SW 1271 (cell line): ENCODE results near the gene CDC42EP3.

ENCODE experiments used
- DNase-seq, 2 experiments: peaks; one replicate each; lab custom pipeline; 2025; lab: John Stamatoyannopoulos, UW

The CDC42EP3 gene, protein sequence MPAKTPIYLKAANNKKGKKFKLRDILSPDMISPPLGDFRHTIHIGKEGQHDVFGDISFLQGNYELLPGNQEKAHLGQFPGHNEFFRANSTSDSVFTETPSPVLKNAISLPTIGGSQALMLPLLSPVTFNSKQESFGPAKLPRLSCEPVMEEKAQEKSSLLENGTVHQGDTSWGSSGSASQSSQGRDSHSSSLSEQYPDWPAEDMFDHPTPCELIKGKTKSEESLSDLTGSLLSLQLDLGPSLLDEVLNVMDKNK

DNA sequence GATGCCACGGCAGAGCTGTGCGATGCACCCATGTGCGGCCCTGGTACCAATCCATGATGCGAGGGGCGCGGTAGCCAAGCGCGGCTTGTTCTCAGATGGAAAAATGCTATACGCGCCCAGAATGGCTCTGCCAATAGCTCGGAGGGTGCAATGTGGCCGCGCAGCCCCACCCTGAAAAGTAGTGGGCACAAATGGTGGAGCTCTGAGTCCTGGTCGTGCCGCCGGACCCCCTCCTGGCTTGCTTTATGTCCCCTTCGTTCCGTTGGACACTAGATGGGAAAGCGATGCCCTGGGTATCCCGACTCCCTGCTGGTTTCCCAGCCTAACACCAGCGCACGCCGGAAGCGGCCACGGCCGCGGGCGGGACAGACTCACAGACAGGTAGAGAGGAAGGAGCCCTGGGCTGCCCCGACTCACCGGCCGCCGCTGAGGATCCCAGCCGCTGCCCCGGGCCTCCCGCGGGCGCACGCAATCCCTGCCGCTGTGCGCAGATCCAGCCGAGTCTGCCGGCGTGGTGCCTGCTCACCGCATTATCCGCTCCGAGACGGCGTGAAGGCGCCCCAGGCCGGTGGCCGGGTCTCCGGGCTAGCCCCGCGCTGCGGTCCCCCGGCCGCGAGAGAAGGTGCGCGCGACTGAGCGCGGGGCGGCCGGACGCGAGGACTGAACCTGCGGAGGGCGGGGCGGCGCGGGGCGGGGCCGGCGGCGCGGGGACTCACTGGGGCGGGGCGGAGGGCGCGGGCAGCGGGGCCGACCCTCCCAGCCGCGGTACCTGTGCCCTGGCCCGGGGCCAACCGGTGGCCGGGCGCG lies at the start of gene CDC42EP3:
CDC42EP3 (minus strand) TSS at position 634 of the 807 bp plus-strand sequence. CDS start 25,055 bp downstream, outside the sequence.
- DNase-seq, result peak; percentile 50 to 78

DNA sequence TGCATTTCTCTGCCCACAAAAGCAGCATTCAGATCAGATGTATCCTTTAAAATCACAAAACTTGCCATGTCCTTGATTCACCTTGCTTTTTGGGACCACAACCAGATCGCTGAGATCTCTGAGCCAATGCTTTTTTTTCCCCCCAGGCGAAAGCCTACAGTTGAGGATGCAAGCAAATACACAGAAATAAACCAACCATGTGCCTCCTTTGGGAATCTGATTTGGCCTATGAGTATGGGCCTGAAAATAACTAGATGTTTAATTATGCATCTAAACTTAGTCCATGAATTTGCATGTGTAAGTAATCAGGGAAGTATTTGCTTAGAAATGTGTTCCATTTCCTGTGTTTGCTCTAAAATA lies 49.7 kb upstream of the CDC42EP3 start:
- no peak for DNase-seq

DNA sequence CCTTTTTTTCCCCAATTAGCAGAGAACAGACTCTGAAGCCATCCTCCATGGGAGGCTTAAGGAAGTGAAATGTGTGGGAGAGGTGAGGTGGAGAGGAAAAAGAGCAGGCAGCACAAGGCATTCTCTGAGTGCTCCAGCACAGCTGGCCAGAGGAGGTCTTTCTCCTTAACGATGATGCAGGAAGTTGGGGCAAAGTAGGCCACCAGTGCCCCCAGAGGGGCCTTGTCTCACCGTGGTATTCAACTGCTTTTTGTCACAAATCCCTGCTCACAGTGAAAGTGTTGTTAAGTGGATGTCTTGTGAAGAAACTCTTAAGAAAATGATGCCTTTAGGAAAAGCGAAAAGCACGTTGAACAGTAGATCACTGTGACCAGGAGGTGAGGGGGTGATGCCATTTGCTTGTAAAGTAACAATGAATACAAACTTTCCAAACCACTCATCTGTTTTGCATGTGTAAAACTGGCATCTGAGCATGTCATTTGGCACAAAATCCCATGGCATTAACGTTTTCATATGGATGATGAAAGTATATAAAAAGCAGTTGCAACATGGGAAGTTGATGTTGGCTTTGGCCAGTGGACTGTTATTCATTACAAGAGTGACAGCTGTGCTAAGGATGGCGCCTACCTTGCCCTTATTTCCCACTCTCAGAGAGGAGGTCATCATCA lies 49.2 kb upstream of the CDC42EP3 start:
- DNase-seq, result no peak

DNA sequence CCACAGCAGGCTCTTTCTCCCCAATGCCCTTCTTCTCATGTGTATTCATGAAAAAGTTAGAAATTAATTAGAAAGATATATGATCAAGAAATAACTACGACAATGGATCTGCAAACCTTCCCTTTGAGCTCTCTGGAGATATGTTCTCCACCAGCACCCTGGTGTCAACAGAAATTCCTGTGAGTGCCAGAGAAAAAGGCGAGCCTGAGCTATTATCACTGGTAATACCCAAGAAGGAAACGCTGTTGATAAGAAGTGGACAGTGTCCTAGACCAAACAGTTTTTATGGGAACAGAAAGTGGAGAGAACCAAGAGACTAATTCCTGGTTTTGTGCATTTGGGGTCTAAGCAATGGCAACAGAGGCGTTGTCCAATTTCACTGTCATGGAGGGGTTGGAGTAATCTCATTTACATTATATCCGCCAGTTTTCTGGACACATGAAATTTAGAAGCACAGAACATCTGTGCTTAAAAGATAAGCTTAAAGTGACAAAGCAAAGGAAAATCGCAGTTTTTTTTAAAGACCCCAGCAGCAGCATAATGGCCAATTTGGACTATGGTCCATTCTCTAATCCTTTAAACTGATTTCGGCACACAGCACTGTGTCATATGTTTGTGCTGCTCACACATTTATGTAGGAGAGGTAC lies 47.2 kb upstream of the CDC42EP3 start:
- DNase-seq, result no peak

DNA sequence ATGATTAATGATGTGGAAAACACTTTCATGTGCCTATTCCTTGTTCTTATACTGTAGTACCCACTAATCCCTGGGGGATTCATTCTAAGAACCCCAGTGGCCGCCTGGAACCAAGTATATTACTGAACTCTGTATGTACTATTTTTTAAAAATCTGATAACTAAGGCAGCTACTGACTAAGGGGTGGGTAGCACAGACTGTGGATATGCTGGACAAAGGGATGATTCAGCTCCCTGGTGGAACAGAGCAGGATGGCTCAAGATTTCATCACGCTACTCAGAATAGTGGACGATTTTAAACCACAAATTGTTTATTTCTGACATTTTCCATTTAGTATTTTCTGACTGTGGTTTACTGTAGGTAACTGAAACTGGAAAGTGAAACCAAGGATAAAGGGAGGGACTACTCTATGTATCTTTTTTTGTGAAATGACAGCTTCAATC lies 41.8 kb upstream of the CDC42EP3 start:
- no peak for DNase-seq

DNA sequence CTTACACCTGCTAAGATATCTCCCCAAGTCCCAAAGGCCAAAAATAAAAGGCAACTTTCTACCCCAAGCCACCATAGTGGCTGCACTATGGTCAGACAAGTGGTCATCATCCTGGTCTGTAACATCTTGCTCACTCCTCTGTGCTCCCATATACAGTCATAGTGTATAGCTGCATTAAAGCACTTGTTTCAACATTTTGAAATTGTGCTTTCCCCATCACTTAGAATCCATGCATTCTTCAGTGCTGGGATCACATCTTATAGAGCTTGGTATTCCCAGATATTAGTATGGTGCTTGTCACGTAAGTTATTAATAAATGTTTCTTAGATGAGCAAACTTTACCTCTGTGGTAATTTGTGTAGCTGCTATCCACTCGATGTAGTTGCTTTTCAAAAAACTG lies 40.4 kb upstream of the CDC42EP3 start:
- DNase-seq, result peak in 1 of 2 experiments; percentile 81

DNA sequence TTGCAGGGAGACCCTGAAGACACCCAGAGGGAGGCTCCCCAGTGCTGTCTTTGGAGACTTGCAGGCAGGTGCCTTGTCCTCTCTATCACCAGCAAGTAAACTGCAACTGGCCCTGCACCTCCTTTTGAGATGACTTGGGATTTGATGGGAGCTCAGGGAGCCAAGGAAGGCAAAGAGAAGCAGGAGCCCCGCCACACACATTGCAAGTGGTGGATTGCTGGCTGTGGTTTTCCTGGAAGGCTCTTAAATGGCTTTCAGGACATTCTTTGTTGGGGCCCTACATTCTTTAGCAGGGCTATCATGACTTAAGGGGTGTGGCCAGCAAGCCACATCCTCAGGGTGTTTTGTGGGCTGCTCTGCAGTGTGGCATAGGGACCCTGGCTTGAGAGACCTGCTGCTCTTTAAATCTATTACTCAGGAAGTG lies 39.9 kb upstream of the CDC42EP3 start:
- peak; percentile 80 to 97 for DNase-seq

DNA sequence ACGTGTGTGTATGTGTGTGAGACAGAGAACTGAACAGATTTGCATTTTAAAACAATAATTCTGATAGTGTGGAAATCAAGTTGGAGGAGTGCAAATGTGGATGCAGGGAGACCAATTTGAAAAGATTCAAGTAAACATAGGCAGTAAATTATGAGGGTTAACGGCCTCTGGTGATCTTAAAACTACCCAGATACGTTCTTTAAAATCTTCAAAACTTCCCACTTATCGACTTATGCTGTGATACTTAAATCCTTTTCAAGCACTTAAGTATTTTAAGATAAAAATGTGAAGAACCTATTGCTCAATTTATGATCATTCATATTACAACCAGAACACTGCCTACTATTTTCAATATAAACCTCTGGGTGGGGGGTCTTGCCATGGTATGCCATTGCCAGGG lies 37.7 kb upstream of the CDC42EP3 start:
- DNase-seq, result no peak

DNA sequence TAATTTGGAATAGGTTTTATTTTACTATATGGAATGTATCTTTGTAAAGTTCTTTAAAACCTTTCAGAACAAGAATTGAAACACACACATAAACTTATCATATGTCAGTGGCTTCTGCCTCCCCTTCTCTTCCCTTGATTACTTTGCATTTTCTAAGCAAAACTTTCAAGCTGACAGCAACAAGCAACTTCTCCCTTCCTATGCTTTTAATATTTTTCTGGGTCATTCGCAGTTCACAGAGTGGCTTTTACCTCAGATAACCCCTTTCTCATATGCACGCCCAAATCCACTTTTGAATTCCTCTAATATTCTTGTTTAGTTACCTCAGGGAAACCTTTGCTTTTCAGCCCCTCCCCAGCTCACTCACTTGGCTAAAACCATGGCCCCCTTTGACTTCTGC lies 36.7 kb upstream of the CDC42EP3 start:
- no peak for DNase-seq

DNA sequence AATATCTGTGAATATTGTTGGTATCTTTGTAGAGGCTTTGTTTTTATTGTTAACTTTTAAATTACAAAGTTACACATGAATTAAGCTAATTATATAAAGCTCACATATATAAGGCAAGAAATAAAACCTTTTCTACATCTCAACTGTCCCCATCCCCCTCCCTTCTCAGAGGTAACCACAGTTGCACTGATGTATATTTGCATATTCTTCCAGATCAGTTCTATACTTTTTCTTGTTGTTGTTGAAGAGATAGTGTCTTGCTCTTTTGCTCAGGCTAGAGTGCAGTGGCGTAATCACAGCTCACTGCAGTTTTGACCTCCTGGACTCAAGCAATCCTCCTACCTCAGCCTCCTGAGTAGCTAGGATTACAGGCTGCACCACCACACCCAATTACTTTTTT lies 36.0 kb upstream of the CDC42EP3 start:
- no peak for DNase-seq

DNA sequence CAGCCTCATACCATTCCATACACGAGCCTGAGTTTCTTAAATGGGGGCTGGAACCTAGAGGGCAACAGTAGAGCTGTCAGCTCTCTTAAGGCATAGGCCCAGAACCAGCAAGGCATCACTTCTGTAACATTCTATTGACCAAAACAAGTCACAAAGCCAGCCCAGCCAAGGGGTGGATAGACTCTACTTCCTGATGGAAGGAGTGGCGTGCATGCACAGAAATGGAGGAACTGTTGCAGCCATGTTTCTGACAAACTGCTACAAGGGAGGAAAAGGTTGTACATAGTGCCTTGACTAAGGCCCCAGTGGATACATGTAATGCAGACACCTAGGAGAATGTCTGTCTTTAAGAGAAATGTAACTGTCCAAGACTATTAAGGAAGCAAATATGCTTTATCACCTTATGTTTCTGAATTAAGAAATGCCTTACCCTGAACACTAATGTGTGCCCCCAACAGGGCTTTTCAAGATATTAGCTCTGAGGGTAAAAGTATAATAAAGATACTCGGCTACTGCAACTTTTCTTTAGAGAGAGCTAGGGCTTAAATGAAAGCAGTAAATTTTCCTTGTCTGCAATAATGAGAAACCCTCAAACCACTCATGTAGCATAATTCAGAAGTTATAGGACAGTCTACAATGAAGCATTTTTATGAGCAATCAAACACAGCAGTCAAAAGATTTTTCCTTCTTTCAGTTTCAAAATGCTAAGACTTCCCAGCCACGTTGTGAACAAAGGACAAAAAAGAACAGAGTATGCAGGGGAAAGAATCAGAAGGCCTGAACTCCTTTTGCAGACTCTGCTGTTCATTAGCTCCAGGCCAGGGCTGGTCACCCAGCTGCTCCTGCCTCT lies 35.1 kb upstream of the CDC42EP3 start:
- DNase-seq, result no peak

DNA sequence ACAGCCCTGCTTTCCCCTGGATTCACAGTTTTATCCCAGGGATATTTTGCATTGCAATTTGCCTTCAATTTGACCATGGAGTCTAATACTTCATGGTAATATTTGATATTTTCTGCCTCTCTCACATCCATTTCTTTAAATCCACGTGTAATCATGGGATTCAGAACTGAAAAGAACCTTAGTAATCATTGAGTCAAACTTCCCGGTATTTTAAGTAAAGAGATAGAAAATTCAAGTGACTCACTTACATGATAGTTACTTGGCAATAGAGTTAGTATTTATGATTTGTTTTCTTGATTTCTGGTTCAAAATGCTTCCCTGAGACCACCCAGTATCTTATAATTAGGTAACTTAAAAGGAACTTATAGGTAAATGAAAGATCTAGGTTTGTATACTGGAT lies 33.7 kb upstream of the CDC42EP3 start:
- DNase-seq, result no peak

DNA sequence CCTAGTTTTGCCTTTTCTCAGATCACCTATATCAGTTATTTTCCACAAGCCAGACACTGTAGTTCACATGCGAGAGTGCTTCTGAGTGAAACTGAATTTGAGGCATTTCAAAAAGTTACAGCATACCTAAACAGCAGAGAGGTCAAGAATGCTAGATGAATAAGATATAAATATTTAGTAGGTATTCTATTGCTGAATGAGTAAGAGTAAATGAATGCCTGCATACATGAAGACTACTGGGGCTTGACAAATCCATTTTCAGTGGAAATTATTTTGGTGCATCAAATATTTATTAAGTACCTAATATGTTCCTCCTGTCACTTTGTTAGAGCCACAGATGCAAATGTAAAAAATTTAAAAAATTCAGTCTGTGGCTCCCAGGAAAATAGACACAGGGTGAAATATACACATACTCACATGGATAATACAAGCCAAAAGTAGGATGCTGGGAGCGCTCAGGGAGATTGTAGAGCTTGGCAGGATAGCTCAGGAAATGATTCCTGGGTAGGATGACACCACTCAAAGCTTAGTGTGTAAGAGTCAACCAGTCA lies 27.6 kb upstream of the CDC42EP3 start:
- DNase-seq, result peak in 1 of 2 experiments; percentile 32

DNA sequence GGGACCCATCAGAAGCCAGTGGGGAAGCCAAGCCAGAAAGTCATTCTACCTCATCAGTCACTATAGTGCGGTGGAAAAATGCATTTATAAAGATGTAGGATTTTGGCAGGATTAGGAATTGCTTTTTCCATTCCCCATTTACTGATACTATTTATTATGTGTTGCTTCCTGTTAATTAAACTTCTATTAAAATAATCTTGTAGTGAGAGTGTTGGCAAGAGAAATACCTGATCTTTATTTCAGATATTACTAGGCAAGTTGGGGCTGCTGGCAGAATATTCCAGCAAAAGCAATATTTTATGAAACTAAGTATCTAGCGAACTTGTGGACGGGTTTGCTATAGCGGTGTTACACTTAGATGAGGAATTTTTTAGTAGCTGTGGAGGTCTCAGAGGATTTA lies 23.9 kb upstream of the CDC42EP3 start:
- DNase-seq, result no peak

DNA sequence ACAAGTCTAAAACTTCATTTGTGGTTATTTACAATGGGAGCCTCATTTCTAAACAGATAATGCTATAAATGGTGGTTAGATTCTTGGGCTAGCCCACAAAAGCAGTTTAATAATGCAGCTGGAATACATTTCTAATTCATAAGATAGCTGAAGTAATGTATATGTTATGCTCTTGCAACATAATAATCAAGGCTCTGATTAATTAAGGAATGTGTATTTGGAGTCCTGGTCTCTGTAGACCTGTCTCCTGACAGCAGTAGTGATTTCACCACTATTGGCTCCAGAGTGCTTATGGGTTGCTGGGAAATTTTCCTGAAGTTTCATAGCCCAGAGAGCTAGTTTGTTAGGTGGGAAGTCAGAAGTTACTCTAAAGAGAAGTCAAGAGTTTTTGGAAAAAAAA lies 21.3 kb upstream of the CDC42EP3 start:
- no peak for DNase-seq

DNA sequence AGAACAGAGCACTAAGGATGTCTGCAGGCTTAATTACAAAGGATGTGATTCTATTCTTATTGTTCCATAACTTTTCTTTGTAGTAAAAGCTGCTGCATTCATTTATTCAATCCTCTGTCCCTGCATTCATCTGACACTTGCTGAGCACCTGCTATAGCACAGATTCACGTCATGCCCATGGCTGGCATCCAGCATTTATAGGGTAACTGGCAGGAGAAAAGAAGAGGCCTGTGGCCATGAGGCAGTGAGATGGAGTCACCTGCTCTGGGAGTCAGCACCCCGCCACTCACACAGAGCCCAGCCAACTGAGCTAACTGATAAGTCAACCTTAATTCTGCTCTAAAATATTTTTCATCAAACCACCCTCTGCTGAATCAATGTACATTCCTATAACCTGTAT lies 18.3 kb upstream of the CDC42EP3 start:
- DNase-seq, result no peak

DNA sequence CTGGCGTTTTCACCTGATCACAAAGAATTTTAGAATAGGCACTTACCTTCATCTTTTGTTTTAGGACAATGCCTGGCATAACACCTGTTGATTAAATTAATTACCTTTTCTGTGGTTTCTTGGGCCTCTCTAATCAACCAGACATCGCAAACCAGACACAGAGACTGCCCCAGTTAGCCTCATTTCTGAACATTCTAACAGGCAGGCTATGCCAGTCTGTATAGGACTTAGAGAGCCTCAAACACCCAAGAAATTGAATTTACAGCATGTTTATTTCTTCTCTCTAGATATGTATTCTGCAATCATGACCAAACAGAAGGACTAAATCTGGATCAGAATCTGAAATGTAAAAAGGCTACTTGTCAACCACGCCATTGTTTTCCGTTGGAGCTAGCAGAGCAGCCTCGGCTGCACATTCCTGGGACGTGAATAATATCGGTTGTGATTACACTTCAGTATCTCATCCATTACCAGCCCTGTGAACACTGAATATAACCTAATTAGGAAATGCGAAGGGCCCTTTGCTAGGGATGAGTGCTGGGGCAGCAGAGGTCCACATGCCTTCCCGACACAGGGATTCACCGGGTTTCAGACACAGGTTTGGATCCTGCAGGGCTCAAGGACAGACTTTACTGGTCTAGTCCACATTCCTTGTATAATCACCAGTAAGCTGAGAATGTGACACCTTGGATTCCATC lies 17.5 kb upstream of the CDC42EP3 start:
- DNase-seq, result peak; percentile 11 to 56

DNA sequence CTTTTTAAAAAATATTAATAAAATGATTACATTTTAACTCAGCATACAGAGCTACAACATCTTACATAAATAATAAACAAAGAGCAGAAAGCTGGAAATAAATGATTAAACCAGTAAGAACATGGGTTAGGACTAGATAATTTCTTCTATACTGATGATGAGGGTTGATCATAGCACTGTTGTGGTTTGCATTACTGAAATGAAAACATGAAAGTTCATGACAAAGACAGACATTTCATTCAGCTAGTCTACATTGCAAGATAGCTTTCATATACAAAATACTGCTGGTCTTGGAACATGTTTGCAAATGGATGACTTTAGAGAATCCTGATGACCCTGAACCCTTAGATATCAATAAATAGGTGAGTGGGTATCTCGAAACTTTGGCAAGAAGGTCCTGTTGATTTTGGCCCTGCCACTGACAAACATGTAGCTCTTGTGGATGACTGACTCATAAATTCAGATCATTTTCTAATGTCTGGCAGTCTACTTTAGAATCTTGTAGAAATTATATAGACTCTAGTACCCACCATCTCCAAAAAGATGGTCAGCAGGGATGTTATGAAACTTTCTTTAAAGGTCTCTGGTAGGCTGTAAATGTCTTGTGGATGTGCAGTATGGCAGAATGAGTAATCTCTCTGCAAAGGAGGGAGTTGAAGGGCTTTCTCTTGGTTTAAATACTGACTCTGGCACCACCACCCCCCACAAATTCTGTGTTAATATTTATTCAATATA lies 15.5 kb upstream of the CDC42EP3 start:
- no peak for DNase-seq

DNA sequence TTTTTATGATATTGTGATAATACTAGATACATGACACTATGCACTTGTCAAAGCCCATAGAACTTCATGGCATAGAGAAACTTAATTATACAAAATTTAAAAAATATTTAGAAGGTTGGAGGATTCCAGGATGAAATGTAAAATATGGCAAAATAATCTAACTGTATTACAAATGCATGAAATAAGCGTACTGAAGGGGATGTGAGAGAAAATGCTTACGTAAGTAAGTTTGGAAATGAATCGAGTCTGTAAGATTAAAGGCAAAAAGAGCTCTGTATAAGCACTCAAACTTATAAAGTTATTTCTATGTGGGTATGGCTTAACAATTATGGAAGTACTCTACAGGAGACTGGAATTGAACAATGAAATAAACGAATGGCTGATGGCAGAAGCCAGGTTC lies 13.4 kb upstream of the CDC42EP3 start:
- no peak for DNase-seq
